ENCODE data around the gene GARRE1.
"Not testable (repeated sequence)": the region's sequence is repeated elsewhere in the genome, so short reads cannot be mapped to it uniquely, and the experiment has no call there.

GARRE1 gene

GRCh38 chr19:34254046-34254697, at the start of gene GARRE1:
TSS of gene GARRE1 (plus strand) at chr19:34254554. CDS start at chr19:34300474, 45,920 bp downstream.
- peak; percentile 80 for DNase-seq (ENCODE audit: low spot score)

- not testable (repeated sequence) for DNase-seq (ENCODE audit: low spot score)
Observed at GRCh38 chr19:34205324-34205723, 49.0 kb upstream of the GARRE1 start.

GRCh38 chr19:34208291-34208884, 46.0 kb upstream of the GARRE1 start:
- no peak for DNase-seq (ENCODE audit: low spot score)

- no peak for DNase-seq (ENCODE audit: low spot score)
Observed at GRCh38 chr19:34209726-34210125, 44.6 kb upstream of the GARRE1 start.

GRCh38 chr19:34213283-34213682, 41.1 kb upstream of the GARRE1 start:
- no peak for DNase-seq (ENCODE audit: low spot score)

- DNase-seq (ENCODE audit: low spot score) = no peak
Observed at GRCh38 chr19:34214040-34214439, 40.3 kb upstream of the GARRE1 start.

GRCh38 chr19:34215006-34215665, 39.2 kb upstream of the GARRE1 start:
- no peak for DNase-seq (ENCODE audit: low spot score)

- DNase-seq (ENCODE audit: low spot score) = no peak
Observed at GRCh38 chr19:34215666-34216038, 38.7 kb upstream of the GARRE1 start.

GRCh38 chr19:34216745-34217219, 37.6 kb upstream of the GARRE1 start:
- DNase-seq (ENCODE audit: low spot score) = not testable (repeated sequence)

- DNase-seq (ENCODE audit: low spot score) = peak; percentile 51
Observed at GRCh38 chr19:34217952-34218817, 36.2 kb upstream of the GARRE1 start.

GRCh38 chr19:34218818-34219164, 35.6 kb upstream of the GARRE1 start:
- no peak for DNase-seq (ENCODE audit: low spot score)

GRCh38 chr19:34220472-34221063, 33.8 kb upstream of the GARRE1 start:
- peak; percentile 85 for DNase-seq (ENCODE audit: low spot score)

GRCh38 chr19:34222386-34222785, 32.0 kb upstream of the GARRE1 start:
- DNase-seq (ENCODE audit: low spot score) = no peak

- no peak for DNase-seq (ENCODE audit: low spot score)
Observed at GRCh38 chr19:34224996-34225658, 29.2 kb upstream of the GARRE1 start.

GRCh38 chr19:34225659-34226015, 28.7 kb upstream of the GARRE1 start:
- no peak for DNase-seq (ENCODE audit: low spot score)

- DNase-seq (ENCODE audit: low spot score) = no peak
Observed at GRCh38 chr19:34226036-34226435, 28.3 kb upstream of the GARRE1 start.

GRCh38 chr19:34228347-34228746, 26.0 kb upstream of the GARRE1 start:
- DNase-seq (ENCODE audit: low spot score) = no peak

GRCh38 chr19:34228762-34229161, 25.6 kb upstream of the GARRE1 start:
- no peak for DNase-seq (ENCODE audit: low spot score)

GRCh38 chr19:34229721-34230120, 24.6 kb upstream of the GARRE1 start:
- DNase-seq (ENCODE audit: low spot score) = no peak

- no peak for DNase-seq (ENCODE audit: low spot score)
Observed at GRCh38 chr19:34230820-34231219, 23.5 kb upstream of the GARRE1 start.

GRCh38 chr19:34231439-34231838, 22.9 kb upstream of the GARRE1 start:
- DNase-seq (ENCODE audit: low spot score) = no peak
